T-cell (primary cell): ENCODE measurements around the gene C1QL4. TPM values are rescaled to one million over a fixed set of nuclear protein-coding genes. Genes with fewer than 3 reads are reported as not detected.
A peak's percentile ranks its signal among the peaks of the same experiment; 100 is the strongest.
"Not testable (repeated sequence)": the region's sequence is repeated elsewhere in the genome, so short reads cannot be mapped to it uniquely, and the experiment has no call there.

Source experiments
- ATAC-seq, 4 experiments: fragments of 200-7000 bp in 3 of 4; fragments of 150-1000 bp in 1 of 4; cut with Tn5 transposase; replicated peaks in 1 of 4; 1 replicate in 3 of 4; 2 replicates in 1 of 4; pipeline ENCODE4 v1.10.0; 2021; ENCODE audit warnings: moderate library complexity in 3 of 4, mild to moderate bottlenecking in 2 of 4, moderate number of reproducible peaks in 1 of 4
- CTCF ChIA-PET, 2 donors: fragments of 300-600 bp; sonication (Branson Sonifier 250); formaldehyde crosslinking; loops; one replicate each; lab custom pipeline; 2022; ENCODE audit warnings: antibody characterized with exemption in 2 of 2; lab: Charles Lee
- POLR2A ChIA-PET, 2 donors: fragments of 300-600 bp; sonication (Branson Sonifier 250); formaldehyde crosslinking; loops; one replicate each; lab custom pipeline; 2022; ENCODE audit warnings: antibody characterized with exemption in 2 of 2; lab: Charles Lee
- DNase-seq, 35 experiments: peaks; one replicate each; pipeline versions ENCODE4 v3.0.0 to v3.0.0-alpha.2; 2013 to 2023
- H3K27ac ChIP-seq: one replicate; pipeline ENCODE4 v1.5.1; 2013; ENCODE audit warnings: low read length
- H3K27me3 ChIP-seq, 2 experiments: replicated peaks in 1 of 2; 1 replicate in 1 of 2; 2 replicates in 1 of 2; pipeline versions ENCODE4 v1.6.1 to v1.7.0; 2013; ENCODE audit warnings: low read length in 1 of 2, mixed read lengths in 1 of 2; ENCODE audit not compliant: control insufficient read depth in 2 of 2, insufficient read depth in 2 of 2; ENCODE audit errors: extremely low read depth in 1 of 2
- H3K36me3 ChIP-seq, 2 donors: 1 replicate in 1 of 2; 2 replicates in 1 of 2; pipeline versions ENCODE4 v1.6.1 to v1.7.0; 2013; ENCODE audit warnings: low read length in 1 of 2; ENCODE audit not compliant: control insufficient read depth in 2 of 2, insufficient read depth in 1 of 2; ENCODE audit errors: extremely low read depth in 1 of 2
- H3K4me1 ChIP-seq, 2 experiments: 1 replicate in 1 of 2; 2 replicates in 1 of 2; pipeline versions ENCODE4 v1.6.1 to v1.7.0; 2013; ENCODE audit warnings: low read length in 2 of 2, mixed read lengths in 1 of 2; ENCODE audit not compliant: insufficient read depth in 2 of 2, control insufficient read depth in 1 of 2; ENCODE audit errors: extremely low read depth in 1 of 2
- H3K4me3 ChIP-seq, 2 donors: 1 replicate in 1 of 2; 2 replicates in 1 of 2; pipeline versions ENCODE4 v1.5.1 to v1.7.0; 2013; ENCODE audit warnings: mild to moderate bottlenecking in 2 of 2, low read length in 1 of 2, moderate library complexity in 1 of 2; ENCODE audit not compliant: control insufficient read depth in 1 of 2; ENCODE audit errors: extremely low read depth in 1 of 2
- H3K9me3 ChIP-seq: 2 replicates; pipeline ENCODE4 v1.7.0; 2013
- H3K27ac Mint-ChIP-seq, 2 donors: one replicate each; pipeline ENCODE4 v1.8.0; 2020 to 2021; ENCODE audit warnings: mild to moderate bottlenecking in 2 of 2, mixed read lengths in 2 of 2
- H3K27me3 Mint-ChIP-seq, 2 donors: one replicate each; pipeline ENCODE4 v1.8.0; 2021 to 2022; ENCODE audit warnings: mixed read lengths in 2 of 2
- H3K36me3 Mint-ChIP-seq: one replicate; pipeline ENCODE4 v1.8.0; 2021; ENCODE audit warnings: mixed read lengths
- H3K4me1 Mint-ChIP-seq, 3 donors: one replicate each; pipeline ENCODE4 v1.8.0; 2020 to 2022; ENCODE audit warnings: mixed read lengths in 3 of 3, mild to moderate bottlenecking in 1 of 3
- H3K4me3 Mint-ChIP-seq, 3 donors: one replicate each; pipeline ENCODE4 v1.8.0; 2020 to 2022; ENCODE audit warnings: mild to moderate bottlenecking in 3 of 3, mixed read lengths in 3 of 3, moderate library complexity in 3 of 3
- H3K9me3 Mint-ChIP-seq, 3 donors: one replicate each; pipeline ENCODE4 v1.8.0; 2020 to 2022; ENCODE audit warnings: mixed read lengths in 3 of 3
- WGBS: methylation state at CpG from one replicate; pipeline ENCODE4 v1.1.5; 2013; ENCODE audit warnings: missing lambda C conversion rate; ENCODE audit not compliant: insufficient coverage; 5-methylcytosine and 5-hydroxymethylcytosine counted together
- total RNA-seq, 35 experiments: library from RNA in 6 of 35; stranded (reverse) in 6 of 35; fragments of 120-200 nt in 1 of 35; gene quantifications; one replicate each; pipeline versions ENCODE4 v1.2.1 to v1.2.4 and lab custom pipeline; 2013 to 2026

C1QL4 gene
- total RNA-seq, 5 donors from 2014 or later (not counting 1 experiment from before 2014, with no cell fraction given), result not detected

DNA sequence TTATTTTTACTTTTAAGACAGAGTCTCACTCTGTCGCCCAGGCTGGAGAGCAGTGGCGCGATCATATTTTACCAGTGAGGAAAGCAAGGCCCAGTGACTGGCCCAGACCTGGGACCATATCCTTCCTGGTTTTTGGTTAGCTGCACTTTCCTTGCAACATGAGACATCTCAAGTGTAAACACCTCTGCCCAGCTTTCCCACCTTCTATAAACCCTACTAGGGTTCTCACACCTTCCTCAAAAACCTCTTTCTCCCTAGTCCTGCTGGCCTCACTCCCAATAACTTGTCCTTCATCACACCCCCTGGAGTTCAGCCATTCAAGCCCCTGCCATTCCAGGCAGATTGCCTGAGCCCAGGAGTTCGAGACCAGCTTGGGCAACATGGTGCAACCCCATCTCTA is 52.3 kb downstream of the C1QL4 start:
- no peaks in the 10 kb centered on the region for H3K9me3 ChIP-seq
- 85% methylated on average over 3 of the region's 4 CpGs for WGBS
- H3K27ac Mint-ChIP-seq, result peak overlapping the region in 1 of 2 donors; percentile 19
- no peaks in the 10 kb centered on the region for H3K4me1 Mint-ChIP-seq
- ATAC-seq, result no peak
- no peak overlapping the region for H3K27ac ChIP-seq
- H3K36me3 Mint-ChIP-seq, result no peaks in the 10 kb centered on the region
- no peak overlapping the region for H3K4me3 Mint-ChIP-seq
- H3K4me1 ChIP-seq, result no peaks in the 10 kb centered on the region
- H3K9me3 Mint-ChIP-seq, result no peaks in the 10 kb centered on the region
- ChIA-PET CTCF (interaction anchor here (0.6 to 1.3 kb wide), 4 partner anchors 23 to 347 kb away, joined by 3 to 5 read pairs (median 4); no protein-coding TSS in a partner anchor), POLR2A (no interaction called here)
- H3K27me3 Mint-ChIP-seq, result peaks cover 37 to 48% of the 10 kb centered on the region in 2 donors
- no peak for DNase-seq
- no peak overlapping the region for H3K4me3 ChIP-seq
- H3K36me3 ChIP-seq, result no peaks in the 10 kb centered on the region
- peaks cover 2 to 54% of the 10 kb centered on the region in 2 experiments for H3K27me3 ChIP-seq

DNA sequence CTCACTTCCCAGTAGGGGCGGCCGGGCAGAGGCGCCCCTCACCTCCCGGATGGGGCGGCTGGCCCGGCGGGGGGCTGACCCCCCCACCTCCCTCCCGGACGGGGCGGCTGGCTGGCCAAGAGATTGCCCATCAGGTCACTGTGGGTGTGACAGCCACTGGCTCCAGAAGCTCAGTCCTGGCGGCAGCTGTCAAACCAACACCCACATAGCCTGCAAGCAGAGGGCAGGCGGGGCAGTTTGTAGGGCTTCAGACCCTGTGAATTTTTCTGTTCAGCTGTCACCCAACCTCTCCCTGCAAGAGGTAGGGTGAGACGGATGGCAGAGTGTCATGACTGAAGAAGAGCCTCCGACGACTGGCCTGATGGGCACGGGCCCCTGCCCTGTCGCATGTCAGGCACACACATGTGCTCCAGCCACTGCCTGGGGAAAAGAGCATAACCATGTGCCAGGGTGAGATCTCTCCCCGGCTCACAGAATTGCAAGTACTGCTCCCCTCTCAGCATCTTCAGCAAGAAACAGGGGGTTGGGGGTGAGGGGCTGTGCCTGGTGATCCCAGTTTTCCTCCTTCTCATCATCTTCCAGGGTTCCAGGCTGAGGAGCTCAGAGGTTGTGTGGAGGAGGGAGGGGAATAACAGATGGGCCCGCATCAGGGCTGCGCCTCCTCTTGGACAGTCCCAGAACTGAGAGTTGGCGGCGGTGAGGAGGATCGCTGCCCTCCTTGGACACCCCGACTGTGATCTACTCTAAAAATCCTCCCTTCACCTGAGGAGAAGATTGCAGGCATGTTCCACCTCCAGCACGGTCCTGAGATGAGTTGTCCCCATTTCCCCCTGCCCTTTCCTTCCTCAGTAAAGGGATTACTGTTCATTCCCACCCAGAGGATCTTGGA is 53.2 kb downstream of the C1QL4 start:
- DNase-seq (no peak), ATAC-seq (no peak)
- no peaks in the 10 kb centered on the region for H3K9me3 ChIP-seq
- H3K4me1 ChIP-seq, result no peaks in the 10 kb centered on the region
- Mint-ChIP-seq H3K36me3 (no peaks in the 10 kb centered on the region), H3K27me3 (peaks cover 41 to 45% of the 10 kb centered on the region in 2 donors), H3K9me3 (no peaks in the 10 kb centered on the region), H3K27ac (no peak overlapping the region), H3K4me3 (no peak overlapping the region), H3K4me1 (no peaks in the 10 kb centered on the region)
- H3K27ac ChIP-seq, result no peak overlapping the region
- no peak overlapping the region for H3K4me3 ChIP-seq
- ChIA-PET POLR2A (no interaction called here), CTCF (interaction anchor here (0.5 to 1.2 kb wide), 3 partner anchors 50 to 235 kb away, joined by 3 to 8 read pairs (median 3); no protein-coding TSS in a partner anchor)
- peaks cover 2 to 46% of the 10 kb centered on the region in 2 experiments for H3K27me3 ChIP-seq
- H3K36me3 ChIP-seq, result no peaks in the 10 kb centered on the region
- WGBS, result 96% methylated on average over 8 of the region's 25 CpGs

DNA sequence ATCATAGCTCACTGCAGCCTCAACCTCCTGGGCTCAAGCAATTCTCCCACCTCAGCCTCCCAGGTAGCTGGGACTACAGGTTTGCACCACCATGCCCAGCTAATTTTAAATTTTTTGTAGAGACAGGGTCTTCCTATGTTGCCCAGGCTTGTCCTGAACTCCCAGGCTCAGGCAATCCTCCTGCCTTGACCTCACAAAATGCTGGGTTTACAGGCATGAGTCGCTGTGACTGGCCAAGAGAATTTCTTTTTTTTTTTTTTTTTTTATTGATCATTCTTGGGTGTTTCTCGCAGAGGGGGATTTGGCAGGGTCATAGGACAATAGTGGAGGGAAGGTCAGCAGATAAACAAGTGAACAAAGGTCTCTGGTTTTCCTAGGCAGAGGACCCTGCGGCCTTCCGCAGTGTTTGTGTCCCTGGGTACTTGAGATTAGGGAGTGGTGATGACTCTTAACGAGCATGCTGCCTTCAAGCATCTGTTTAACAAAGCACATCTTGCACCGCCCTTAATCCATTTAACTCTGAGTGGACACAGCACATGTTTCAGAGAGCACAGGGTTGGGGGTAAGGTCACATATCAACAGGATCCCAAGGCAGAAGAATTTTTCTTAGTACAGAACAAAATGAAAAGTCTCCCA is 54.1 kb downstream of the C1QL4 start:
- H3K36me3 Mint-ChIP-seq, result not testable (repeated sequence)

More for the DNA sequence above, 54.1 kb downstream of the C1QL4 start:
- H3K4me1 ChIP-seq, DNase-seq, H3K4me3 ChIP-seq, H3K4me3 Mint-ChIP-seq, H3K27ac Mint-ChIP-seq, H3K36me3 ChIP-seq, ATAC-seq, H3K9me3 Mint-ChIP-seq, H3K9me3 ChIP-seq, POLR2A ChIA-PET, H3K4me1 Mint-ChIP-seq, H3K27ac ChIP-seq: not testable (repeated sequence)
- CTCF ChIA-PET, result interaction anchor here in 1 of 2 donors (0.6 kb wide), 1 partner anchor 51 kb away, joined by 8 read pairs; no protein-coding TSS in a partner anchor
- H3K27me3 ChIP-seq, result peaks cover 2 to 41% of the 10 kb centered on the region in 2 experiments
- H3K27me3 Mint-ChIP-seq, result peaks cover 32 to 36% of the 10 kb centered on the region in 2 donors
- WGBS, result no CpG with 5 or more reads among the region's 6 CpGs

Other genes starting within 250 kb of the C1QL4 start
- under 1 TPM; 0.12 to 0.45 (median 0.38) TPM for gene DHH, start 242.4 kb downstream of the C1QL4 start, total RNA-seq
- 100 to 1,000 TPM; 159 to 302 (median 224) TPM for gene LMBR1L, start 226.3 kb downstream of the C1QL4 start, total RNA-seq
- gene TUBA1B, start 205.8 kb downstream of the C1QL4 start, total RNA-seq, result 100 to 1,000 TPM; 167 to 232 (median 205) TPM
- 100 to 1,000 TPM in 3 of 5 donors, 10 to 100 TPM in 2; 89.3 to 310 (median 100) TPM for gene TUBA1A, start 148.1 kb downstream of the C1QL4 start, total RNA-seq
- 10 to 100 TPM; 16.4 to 53.7 (median 48.4) TPM for gene TUBA1C, start 72.1 kb downstream of the C1QL4 start, total RNA-seq
- not detected for gene PRPH, start 42.0 kb downstream of the C1QL4 start, total RNA-seq
- gene TROAP, start 13.9 kb downstream of the C1QL4 start, total RNA-seq, result 1 to 10 TPM in 4 of 5 donors, under 1 TPM in 1; 0.98 to 1.9 (median 1.3) TPM
- under 1 TPM in 1 of 5 donors, not detected in 4; 0.07 TPM for gene DNAJC22, start 9.7 kb upstream of the C1QL4 start, total RNA-seq
- 10 to 100 TPM in 1 of 5 donors, 1 to 10 TPM in 4; 5.4 to 11.4 (median 7.4) TPM for gene SPATS2, start 30.3 kb upstream of the C1QL4 start, total RNA-seq
- 1 to 10 TPM; 3.4 to 8.0 (median 5.5) TPM for gene KCNH3, start 201.8 kb upstream of the C1QL4 start, total RNA-seq
- 10 to 100 TPM; 66.1 to 89.0 (median 85.7) TPM for gene MCRS1, start 231.0 kb upstream of the C1QL4 start, total RNA-seq